Naive thymus-derived CD4-positive, alpha-beta T cell (primary cell): ENCODE measurements around the gene CA10. TPM values are rescaled to one million over a fixed set of nuclear protein-coding genes. Genes with fewer than 3 reads are reported as not detected.

Experiments
- ATAC-seq: fragments of 150-1000 bp; cut with Tn5 transposase; 2 replicates; pipeline ENCODE4 v1.10.0; 2021; ENCODE audit warnings: mild to moderate bottlenecking, moderate library complexity
- CTCF ChIA-PET: fragments of 350-600 bp; sonication (Branson Sonifier 250); formaldehyde crosslinking; loops from one replicate; lab custom pipeline; 2021; ENCODE audit warnings: antibody characterized with exemption; lab: Charles Lee
- POLR2A ChIA-PET: fragments of 350-600 bp; sonication (Branson Sonifier 250); formaldehyde crosslinking; loops from one replicate; lab custom pipeline; 2021; ENCODE audit warnings: antibody characterized with exemption, inconsistent platforms; lab: Charles Lee
- DNase-seq, 9 donors: peaks; one replicate each; pipeline versions ENCODE4 v3.0.0 to v3.0.0-alpha.2; 2020 to 2022; ENCODE audit warnings: mixed read lengths in 1 of 9
- H3K27ac ChIP-seq: one replicate; pipeline ENCODE4 v1.7.0; 2013; ENCODE audit warnings: mild to moderate bottlenecking, low read depth, low read length, moderate library complexity
- H3K27me3 ChIP-seq, 2 donors: one replicate each; pipeline ENCODE4 v1.7.0; 2013; ENCODE audit warnings: low read length in 2 of 2, mild to moderate bottlenecking in 2 of 2, moderate library complexity in 2 of 2; ENCODE audit not compliant: control insufficient read depth in 2 of 2, insufficient read depth in 2 of 2
- H3K36me3 ChIP-seq, 3 experiments: 1 replicate in 2 of 3; 2 replicates in 1 of 3; pipeline ENCODE4 v1.7.0; 2013; ENCODE audit warnings: low read length in 3 of 3, mild to moderate bottlenecking in 3 of 3, moderate library complexity in 1 of 3; ENCODE audit not compliant: insufficient read depth in 3 of 3, control insufficient read depth in 2 of 3
- H3K4me1 ChIP-seq, 2 donors: one replicate each; pipeline ENCODE4 v1.7.0; 2013; ENCODE audit warnings: low read length in 2 of 2, mild to moderate bottlenecking in 2 of 2, moderate library complexity in 1 of 2; ENCODE audit not compliant: control insufficient read depth in 2 of 2, insufficient read depth in 2 of 2
- H3K4me3 ChIP-seq: 2 replicates; pipeline ENCODE4 v1.7.0; 2013; ENCODE audit warnings: mild to moderate bottlenecking, low read length
- H3K9me3 ChIP-seq, 3 experiments: 1 replicate in 2 of 3; 2 replicates in 1 of 3; pipeline ENCODE4 v1.7.0; 2013; ENCODE audit warnings: low read length in 3 of 3; ENCODE audit not compliant: control insufficient read depth in 2 of 3
- H3K27ac Mint-ChIP-seq, 9 donors: one replicate each; pipeline ENCODE4 v1.8.0; 2020 to 2022; ENCODE audit warnings: mixed read lengths in 9 of 9, mild to moderate bottlenecking in 8 of 9, moderate library complexity in 5 of 9, inconsistent platforms in 2 of 9
- H3K27me3 Mint-ChIP-seq, 5 donors: one replicate each; pipeline ENCODE4 v1.8.0; 2021 to 2022; ENCODE audit warnings: mixed read lengths in 5 of 5, mild to moderate bottlenecking in 1 of 5
- H3K36me3 Mint-ChIP-seq, 5 donors: one replicate each; pipeline ENCODE4 v1.8.0; 2020 to 2022; ENCODE audit warnings: mixed read lengths in 5 of 5, mild to moderate bottlenecking in 3 of 5, inconsistent platforms in 1 of 5
- H3K4me1 Mint-ChIP-seq, 7 donors: one replicate each; pipeline ENCODE4 v1.8.0; 2020 to 2022; ENCODE audit warnings: mixed read lengths in 7 of 7, mild to moderate bottlenecking in 3 of 7, inconsistent platforms in 1 of 7
- H3K4me3 Mint-ChIP-seq, 10 donors: one replicate each; pipeline ENCODE4 v1.8.0; 2020 to 2022; ENCODE audit warnings: mild to moderate bottlenecking in 10 of 10, mixed read lengths in 10 of 10, moderate library complexity in 6 of 10, inconsistent platforms in 2 of 10
- H3K9me3 Mint-ChIP-seq, 11 donors: one replicate each; pipeline ENCODE4 v1.8.0; 2020 to 2022; ENCODE audit warnings: mixed read lengths in 11 of 11, mild to moderate bottlenecking in 4 of 11, inconsistent platforms in 1 of 11, moderate library complexity in 1 of 11
- intact Hi-C, 2 donors: fragments of 100-400 bp; cut with micrococcal nuclease; formaldehyde crosslinking; loops; one replicate each; pipeline ENCODE4 v1.15.1; 2023
- polyA plus RNA-seq, 2 donors: library from polyadenylated mRNA; unstranded; fragments of 300-500 nt; fragmentation: Illumina TruSeq; gene quantifications; one replicate each; pipeline ENCODE4 v1.2.3, GENCODE V29; 2021
- total RNA-seq, 6 experiments: library from RNA in 5 of 6; stranded (reverse) in 5 of 6; gene quantifications; 1 replicate in 5 of 6; 2 replicates in 1 of 6; pipeline ENCODE4 v1.2.3 and lab custom pipeline; 2021 to 2026

The CA10 gene
- total and polyA plus RNA-seq, 7 experiments from 2014 or later = not detected

DNA sequence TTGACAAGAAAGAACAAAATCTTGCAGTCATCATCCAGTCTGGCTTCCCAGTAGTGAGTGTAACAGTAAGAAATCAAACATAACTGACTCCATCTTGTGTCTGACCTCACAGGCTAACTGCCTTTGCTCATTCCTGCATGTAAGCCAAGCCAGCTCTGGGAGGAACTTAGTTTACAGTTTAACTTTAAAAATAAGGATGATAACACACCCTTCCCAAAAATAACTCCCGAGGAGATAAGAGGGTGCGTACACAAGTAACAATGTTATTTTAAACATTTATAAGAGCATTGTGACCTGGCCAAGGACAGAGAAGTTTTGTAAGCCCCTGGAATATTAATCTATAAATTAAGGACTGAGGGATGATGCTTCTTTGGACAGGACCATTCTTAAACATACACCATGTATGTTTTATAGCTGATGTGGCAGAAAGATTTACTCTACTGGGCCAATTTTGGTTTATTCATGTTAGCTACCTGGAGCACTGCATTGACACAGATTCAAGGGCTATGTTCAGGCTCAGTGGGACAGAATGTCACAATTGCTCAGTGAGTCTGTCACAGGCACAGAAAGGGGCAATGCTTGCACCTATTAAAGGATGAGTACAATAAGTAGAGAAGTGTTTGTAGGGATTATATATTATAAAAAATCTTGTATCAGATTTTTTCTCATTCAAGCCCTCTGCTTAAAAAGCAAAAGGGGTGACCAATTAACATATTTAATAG, 554.1 kb downstream of the CA10 start:
- ATAC-seq (no peak), DNase-seq (no peak)
- Histone ChIP-seq H3K9me3 (no peaks in the 10 kb centered on the region), H3K36me3 (no peaks in the 10 kb centered on the region), H3K27ac (no peak overlapping the region), H3K4me3 (no peak overlapping the region), H3K27me3 (no peaks in the 10 kb centered on the region), H3K4me1 (no peaks in the 10 kb centered on the region)
- no peak overlapping the region for H3K4me3 Mint-ChIP-seq
- no peaks in the 10 kb centered on the region for H3K36me3 Mint-ChIP-seq
- no peak overlapping the region for H3K27ac Mint-ChIP-seq
- ChIA-PET CTCF (no interaction called here), POLR2A (no interaction called here)
- peaks cover 0 to 1% (median 0%) of the 10 kb centered on the region in 11 donors for H3K9me3 Mint-ChIP-seq
- H3K4me1 Mint-ChIP-seq = peaks cover 0 to 1% (median 0%) of the 10 kb centered on the region in 7 donors
- peaks cover 0 to 6% (median 0%) of the 10 kb centered on the region in 5 donors for H3K27me3 Mint-ChIP-seq
- intact Hi-C loops = no loop called here

DNA sequence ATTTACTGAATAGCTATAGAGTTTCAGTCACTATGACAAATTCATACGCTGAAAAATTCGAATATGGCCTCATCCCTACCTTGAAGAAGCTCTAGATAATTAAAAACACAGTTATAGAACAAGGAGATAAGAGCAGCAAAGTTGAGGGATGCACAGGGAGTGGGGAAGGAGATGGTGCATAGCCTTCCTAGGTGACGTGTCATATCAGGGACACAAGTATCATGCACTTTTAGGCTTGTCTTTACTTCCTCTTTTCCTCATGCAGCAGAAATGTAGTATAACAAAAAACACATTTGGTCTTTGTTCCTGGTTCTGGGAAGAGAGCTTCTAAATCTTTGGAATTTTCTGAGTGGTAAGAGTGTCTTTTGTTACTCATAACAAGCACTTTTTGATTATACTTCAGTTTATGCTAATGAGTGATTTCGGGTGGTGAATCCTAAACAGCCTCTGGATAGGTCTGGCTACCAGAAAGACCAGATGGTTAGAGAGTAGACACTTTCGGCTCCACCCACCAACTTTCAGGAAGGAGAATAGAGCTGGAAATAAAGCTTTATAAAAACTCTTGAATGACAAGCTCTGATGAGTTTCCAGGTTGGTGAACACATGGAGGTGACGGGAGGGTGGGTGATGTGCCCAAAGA, 556.8 kb downstream of the CA10 start:
- Mint-ChIP-seq H3K9me3 (peaks cover 0 to 1% (median 0%) of the 10 kb centered on the region in 11 donors), H3K4me1 (peaks cover 0 to 1% (median 0%) of the 10 kb centered on the region in 7 donors), H3K36me3 (no peaks in the 10 kb centered on the region), H3K4me3 (no peak overlapping the region), H3K27ac (no peak overlapping the region), H3K27me3 (peaks cover 0 to 9% (median 4%) of the 10 kb centered on the region in 5 donors)
- intact Hi-C loops = no loop called here
- H3K27me3 ChIP-seq = no peaks in the 10 kb centered on the region
- ChIA-PET POLR2A (no interaction called here), CTCF (no interaction called here)
- DNase-seq = no peak
- H3K4me3 ChIP-seq = no peak overlapping the region
- H3K9me3 ChIP-seq = no peaks in the 10 kb centered on the region
- H3K27ac ChIP-seq = no peak overlapping the region
- no peaks in the 10 kb centered on the region for H3K4me1 ChIP-seq
- H3K36me3 ChIP-seq = no peaks in the 10 kb centered on the region
- ATAC-seq = no peak

GRCh38 chr17:51598824-51599223, 559.7 kb downstream of the CA10 start:
- ChIA-PET POLR2A (no interaction called here), CTCF (no interaction called here)
- no peaks in the 10 kb centered on the region for H3K4me1 ChIP-seq
- H3K27ac Mint-ChIP-seq = no peak overlapping the region
- DNase-seq (no peak), ATAC-seq (no peak)
- no peaks in the 10 kb centered on the region for H3K4me1 Mint-ChIP-seq
- H3K36me3 ChIP-seq = no peaks in the 10 kb centered on the region
- intact Hi-C loops = no loop called here
- H3K9me3 ChIP-seq = no peaks in the 10 kb centered on the region
- peaks cover 0 to 5% (median 3%) of the 10 kb centered on the region in 5 donors for H3K27me3 Mint-ChIP-seq
- no peak overlapping the region for H3K27ac ChIP-seq
- no peaks in the 10 kb centered on the region for H3K9me3 Mint-ChIP-seq
- H3K36me3 Mint-ChIP-seq = no peaks in the 10 kb centered on the region
- H3K4me3 ChIP-seq = no peak overlapping the region
- H3K27me3 ChIP-seq = no peaks in the 10 kb centered on the region
- no peak overlapping the region for H3K4me3 Mint-ChIP-seq

GRCh38 chr17:51597345-51597744, 561.2 kb downstream of the CA10 start:
- Histone ChIP-seq H3K36me3 (no peaks in the 10 kb centered on the region), H3K27me3 (no peaks in the 10 kb centered on the region), H3K4me1 (no peaks in the 10 kb centered on the region), H3K27ac (no peak overlapping the region), H3K4me3 (no peak overlapping the region), H3K9me3 (no peaks in the 10 kb centered on the region)
- no peak for DNase-seq
- ATAC-seq = no peak
- ChIA-PET POLR2A (no interaction called here), CTCF (no interaction called here)
- Mint-ChIP-seq H3K4me3 (no peak overlapping the region), H3K4me1 (no peaks in the 10 kb centered on the region), H3K9me3 (no peaks in the 10 kb centered on the region), H3K27me3 (peaks cover 0 to 5% (median 3%) of the 10 kb centered on the region in 5 donors), H3K27ac (no peak overlapping the region), H3K36me3 (no peaks in the 10 kb centered on the region)
- intact Hi-C loops = no loop called here

- ATAC-seq (no peak), DNase-seq (no peak)
- intact Hi-C loops = no loop called here
- peaks cover 0 to 2% (median 0%) of the 10 kb centered on the region in 11 donors for H3K9me3 Mint-ChIP-seq
- no peaks in the 10 kb centered on the region for H3K4me1 ChIP-seq
- H3K4me3 ChIP-seq = no peak overlapping the region
- no peaks in the 10 kb centered on the region for H3K9me3 ChIP-seq
- ChIA-PET CTCF (interaction anchor here (0.7 kb wide), 1 partner anchor 271 kb away, joined by 4 read pairs; no protein-coding TSS in a partner anchor), POLR2A (no interaction called here)
- no peaks in the 10 kb centered on the region for H3K36me3 Mint-ChIP-seq
- H3K4me3 Mint-ChIP-seq = no peak overlapping the region
- H3K27ac Mint-ChIP-seq = no peak overlapping the region
- H3K27ac ChIP-seq = no peak overlapping the region
- H3K27me3 Mint-ChIP-seq = peaks cover 0 to 7% (median 3%) of the 10 kb centered on the region in 5 donors
- H3K27me3 ChIP-seq = no peaks in the 10 kb centered on the region
- H3K4me1 Mint-ChIP-seq = no peaks in the 10 kb centered on the region
- no peaks in the 10 kb centered on the region for H3K36me3 ChIP-seq
Measured at GRCh38 chr17:51595826-51596398, 562.6 kb downstream of the CA10 start.

DNA sequence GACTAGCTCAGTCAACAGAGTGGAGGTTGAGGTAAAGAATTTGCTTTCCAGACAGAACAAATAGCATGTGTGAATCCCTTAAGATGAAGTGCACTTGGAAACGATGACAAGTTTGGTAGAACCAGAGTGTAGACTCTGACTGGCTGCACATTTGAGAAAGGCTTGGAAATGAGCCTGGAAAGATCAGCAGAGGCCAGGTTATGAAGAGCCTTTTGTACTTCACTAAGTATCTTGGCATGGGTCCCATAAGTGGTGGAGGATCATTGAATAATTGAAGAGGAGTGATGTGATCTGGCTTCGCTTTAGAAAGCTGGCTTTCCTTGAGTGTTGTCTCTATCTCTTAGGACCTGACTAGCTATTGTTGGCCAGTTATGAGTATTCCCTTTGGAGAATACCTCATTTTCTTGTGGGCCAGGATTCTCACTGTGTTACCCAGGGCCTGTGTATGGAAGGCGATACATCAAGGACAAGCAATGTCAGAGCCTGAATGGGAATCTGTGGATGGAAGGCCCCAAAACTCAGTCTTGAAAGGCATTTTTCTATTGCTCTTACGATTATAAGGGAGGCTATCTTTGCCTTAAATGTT, 568.4 kb downstream of the CA10 start:
- H3K9me3 Mint-ChIP-seq = peaks cover 5 to 32% (median 11%) of the 10 kb centered on the region in 11 donors
- no peaks in the 10 kb centered on the region for H3K4me1 Mint-ChIP-seq
- no peaks in the 10 kb centered on the region for H3K36me3 ChIP-seq
- peaks cover 0 to 8% (median 0%) of the 10 kb centered on the region in 5 donors for H3K36me3 Mint-ChIP-seq
- ChIA-PET POLR2A (interaction anchor here (0.7 kb wide), 1 partner anchor 112 kb away, joined by 3 read pairs; no protein-coding TSS in a partner anchor), CTCF (no interaction called here)
- ATAC-seq = no peak
- H3K4me3 Mint-ChIP-seq = no peak overlapping the region
- H3K4me1 ChIP-seq = no peaks in the 10 kb centered on the region
- no peak overlapping the region for H3K4me3 ChIP-seq
- H3K27ac ChIP-seq = no peak overlapping the region
- H3K9me3 ChIP-seq = peaks cover 0 to 6% (median 0%) of the 10 kb centered on the region in 3 experiments
- H3K27me3 Mint-ChIP-seq = peaks cover 0 to 23% (median 10%) of the 10 kb centered on the region in 5 donors
- DNase-seq = no peak
- intact Hi-C loops = no loop called here
- no peak overlapping the region for H3K27ac Mint-ChIP-seq
- no peaks in the 10 kb centered on the region for H3K27me3 ChIP-seq
